ENCODE measurements around the gene ADGRD1.

GRCh38 chr12:130992979-130993538 lies 39.4 kb downstream of the ADGRD1 start:
- TF ChIP-seq ZC3H10 (CRISPR knock-in tag; IDR thresholded peaks at IDR 0.05) (no peak), CSRNP3 (CRISPR knock-in tag; IDR thresholded peaks at IDR 0.05) (no peak), BACH2 (CRISPR knock-in tag; IDR thresholded peaks at IDR 0.05; ENCODE audit: borderline replicate concordance) (no peak), CSDC2 (CRISPR knock-in tag; IDR thresholded peaks at IDR 0.05) (no peak)
